GM12801 (cell line): ENCODE data around the gene CRACR2A.

Source experiments
- TF ChIP-seq, protein P1 (sequence below): IDR thresholded peaks from one replicate; pipeline ENCODE4 v1.5.1; 2011; ENCODE audit warnings: control low read depth; ENCODE audit not compliant: insufficient read length; ENCODE audit errors: extremely low read depth

CRACR2A gene

DNA sequence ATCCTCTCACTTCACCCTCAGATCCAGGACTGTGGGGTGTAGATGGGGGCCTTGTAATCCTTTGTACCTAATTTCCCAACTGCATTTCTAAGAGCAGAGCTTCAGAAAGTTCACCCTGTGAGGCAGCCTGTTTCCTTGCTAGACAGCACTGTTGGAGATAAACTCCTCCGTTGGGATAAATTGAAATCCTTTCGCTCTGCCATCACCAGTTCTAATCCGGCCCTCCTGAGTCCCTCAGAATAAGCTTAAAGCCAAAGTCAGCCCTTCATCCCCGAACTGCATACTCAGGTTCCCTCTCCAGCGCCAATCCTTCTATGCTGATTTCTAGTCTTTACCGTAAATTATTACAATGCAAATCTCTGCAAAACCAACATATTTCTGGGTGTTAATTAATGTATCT lies 147.2 kb downstream of the CRACR2A start:
- TF ChIP-seq, protein P1, sequence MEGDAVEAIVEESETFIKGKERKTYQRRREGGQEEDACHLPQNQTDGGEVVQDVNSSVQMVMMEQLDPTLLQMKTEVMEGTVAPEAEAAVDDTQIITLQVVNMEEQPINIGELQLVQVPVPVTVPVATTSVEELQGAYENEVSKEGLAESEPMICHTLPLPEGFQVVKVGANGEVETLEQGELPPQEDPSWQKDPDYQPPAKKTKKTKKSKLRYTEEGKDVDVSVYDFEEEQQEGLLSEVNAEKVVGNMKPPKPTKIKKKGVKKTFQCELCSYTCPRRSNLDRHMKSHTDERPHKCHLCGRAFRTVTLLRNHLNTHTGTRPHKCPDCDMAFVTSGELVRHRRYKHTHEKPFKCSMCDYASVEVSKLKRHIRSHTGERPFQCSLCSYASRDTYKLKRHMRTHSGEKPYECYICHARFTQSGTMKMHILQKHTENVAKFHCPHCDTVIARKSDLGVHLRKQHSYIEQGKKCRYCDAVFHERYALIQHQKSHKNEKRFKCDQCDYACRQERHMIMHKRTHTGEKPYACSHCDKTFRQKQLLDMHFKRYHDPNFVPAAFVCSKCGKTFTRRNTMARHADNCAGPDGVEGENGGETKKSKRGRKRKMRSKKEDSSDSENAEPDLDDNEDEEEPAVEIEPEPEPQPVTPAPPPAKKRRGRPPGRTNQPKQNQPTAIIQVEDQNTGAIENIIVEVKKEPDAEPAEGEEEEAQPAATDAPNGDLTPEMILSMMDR: no peak

DNA sequence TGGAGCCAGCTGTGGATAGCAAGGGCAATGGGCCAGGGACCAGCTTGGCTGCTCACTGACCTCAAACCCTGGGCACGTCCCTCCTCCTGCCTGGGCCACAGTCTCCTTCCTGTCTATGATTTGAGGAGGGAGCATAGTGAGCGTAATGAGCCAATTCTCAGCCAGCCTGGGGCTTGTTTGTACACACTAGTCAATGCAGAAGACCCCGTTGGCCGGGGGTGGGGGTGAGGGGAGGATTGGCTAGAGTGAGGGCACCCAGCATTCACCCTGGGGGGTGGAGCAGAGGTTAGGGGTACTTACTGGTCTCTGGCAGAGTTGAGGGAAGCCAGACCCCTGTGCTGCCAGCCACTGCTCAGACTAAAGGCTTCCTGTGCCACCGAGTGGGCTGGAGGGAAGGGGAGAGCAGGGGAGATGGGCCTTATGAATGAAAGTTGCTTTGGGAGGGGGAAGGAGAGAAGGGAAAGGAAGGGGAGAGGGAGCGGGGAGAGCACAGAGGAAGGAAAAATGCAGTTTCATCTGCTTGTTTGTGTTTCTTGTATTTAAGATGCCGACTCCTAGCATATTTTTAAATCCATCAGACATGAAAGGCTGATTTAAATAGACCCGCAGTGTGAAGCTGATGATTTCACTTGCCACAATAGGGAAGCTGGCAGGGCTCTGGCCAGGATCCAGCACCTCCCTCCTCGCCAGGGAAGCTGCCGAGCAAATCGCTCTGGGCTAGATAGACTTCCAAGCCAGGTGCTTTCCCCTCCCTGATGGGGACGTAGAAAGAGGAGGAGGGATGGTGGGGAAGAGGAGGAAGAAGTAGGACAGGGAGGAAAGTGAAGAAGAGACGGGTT lies 147.9 kb downstream of the CRACR2A start:
- TF ChIP-seq, protein P1: no peak

DNA sequence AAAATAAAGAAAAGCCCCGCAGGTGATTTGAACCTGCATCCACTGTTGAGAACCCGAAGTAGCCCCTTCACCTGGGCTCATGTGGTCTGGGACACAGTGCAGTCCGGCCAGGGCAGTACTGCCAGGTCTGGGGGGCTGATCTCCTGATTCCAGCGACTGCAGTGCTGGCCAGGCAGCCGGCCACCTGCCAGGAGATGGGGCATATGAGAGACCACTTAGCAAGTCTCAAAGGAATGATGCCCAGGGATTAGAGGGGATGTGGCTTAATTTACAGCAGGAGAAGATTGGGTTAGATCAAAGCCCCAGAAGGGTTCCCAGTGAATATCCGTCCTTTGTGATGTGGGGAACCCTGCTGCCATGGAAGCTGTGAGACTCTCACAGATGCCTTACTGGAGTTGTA lies 148.6 kb downstream of the CRACR2A start:
- TF ChIP-seq, protein P1: no peak

DNA sequence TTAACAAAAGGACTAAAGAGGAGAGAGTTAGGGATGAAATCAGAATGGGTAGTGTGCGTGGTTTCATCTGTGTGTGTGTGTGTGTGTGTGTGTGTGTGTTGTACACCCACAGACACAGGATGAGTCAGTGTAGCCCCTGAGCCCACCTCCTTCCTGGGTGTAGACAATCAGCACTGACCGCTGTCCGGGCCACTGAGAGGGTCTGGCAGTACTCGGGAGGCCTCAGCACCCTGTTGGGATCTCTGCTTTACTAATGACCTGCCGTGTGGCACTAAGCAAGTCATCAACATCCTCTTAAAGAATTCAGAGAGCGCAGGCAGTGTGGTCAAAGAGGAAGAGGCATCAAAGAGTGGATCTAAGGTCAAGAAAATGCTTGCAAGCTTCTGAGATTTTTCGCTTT lies 149.3 kb downstream of the CRACR2A start:
- TF ChIP-seq, protein P1: no peak

DNA sequence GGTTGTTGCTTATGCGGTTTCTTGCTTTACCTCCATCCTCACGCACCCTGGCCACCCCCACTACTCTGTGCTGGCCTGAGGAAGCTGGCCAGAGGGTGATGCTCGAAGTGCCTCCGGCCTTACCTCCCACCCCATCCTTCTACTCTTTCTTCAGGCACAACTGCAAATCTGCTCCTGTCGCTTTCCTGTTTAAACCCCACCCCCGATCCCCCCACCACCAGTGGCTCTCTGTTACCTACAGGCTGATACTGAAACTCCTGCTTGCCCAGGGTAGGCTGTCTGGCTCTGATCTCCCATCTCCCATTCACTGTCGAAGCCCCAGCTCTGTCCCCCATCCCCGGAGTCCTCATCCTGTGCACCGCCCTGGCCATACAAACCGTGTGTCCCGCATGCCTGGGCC lies 150.4 kb downstream of the CRACR2A start:
- TF ChIP-seq, protein P1: no peak

DNA sequence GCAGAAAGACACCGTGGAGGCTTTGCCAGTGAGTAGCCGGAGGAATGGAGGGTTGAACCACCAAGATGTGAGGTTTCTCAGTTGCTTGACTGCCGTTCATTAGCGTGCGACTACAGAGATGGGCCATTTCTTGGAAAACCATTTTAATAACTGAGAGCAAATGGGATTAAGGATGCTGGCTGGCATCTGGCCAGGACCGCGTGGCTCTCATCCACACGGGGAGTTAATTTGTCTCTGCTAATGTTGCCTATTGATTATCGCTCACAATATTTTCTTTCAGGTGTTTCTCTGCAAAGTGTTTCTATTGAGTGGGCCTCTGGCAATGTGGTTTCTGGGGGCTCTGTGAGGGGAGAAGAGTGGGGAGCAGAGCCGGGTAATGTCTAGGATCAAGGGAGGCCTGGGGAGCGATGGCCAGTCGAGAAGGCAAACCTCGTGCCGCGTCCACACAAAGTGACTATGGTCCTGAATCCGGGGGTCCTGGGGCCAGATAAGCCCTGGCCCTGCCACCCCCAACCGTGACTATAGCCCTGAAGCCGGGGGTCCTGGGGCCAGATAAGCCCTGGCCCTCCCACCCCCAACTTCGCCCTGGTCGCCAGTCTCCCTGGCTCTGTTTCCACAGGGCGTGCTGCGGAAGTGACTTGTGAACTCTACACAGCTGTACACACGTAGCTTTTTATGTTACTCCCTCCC lies 151.3 kb downstream of the CRACR2A start:
- TF ChIP-seq, protein P1: no peak

DNA sequence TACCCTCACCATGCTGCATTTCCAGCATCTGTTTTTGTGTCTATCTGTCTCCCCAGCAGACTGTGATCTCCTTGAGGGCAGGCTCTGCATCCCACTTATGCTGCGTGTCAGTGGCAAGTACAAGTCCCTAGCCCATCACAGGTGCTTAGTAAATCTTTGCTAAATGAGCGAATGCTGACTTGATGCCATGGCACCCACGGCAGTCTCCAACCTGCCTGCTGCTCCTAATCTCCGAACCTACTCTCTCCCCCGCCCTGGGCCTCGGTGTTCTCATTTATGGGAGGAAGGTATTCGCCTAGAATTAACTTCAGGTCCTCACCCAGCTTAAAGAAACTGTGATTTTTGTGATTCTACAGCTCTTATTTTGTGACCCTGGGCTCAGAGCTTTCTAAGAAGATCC lies 152.0 kb downstream of the CRACR2A start:
- TF ChIP-seq, protein P1: no peak
